NCI-H1930 (cell line): Measurements from ENCODE around the gene ANKRD33.

Experiments used
- DNase-seq, 2 experiments: peaks; one replicate each; lab custom pipeline; 2025; lab: John Stamatoyannopoulos, UW

Gene ANKRD33

DNA sequence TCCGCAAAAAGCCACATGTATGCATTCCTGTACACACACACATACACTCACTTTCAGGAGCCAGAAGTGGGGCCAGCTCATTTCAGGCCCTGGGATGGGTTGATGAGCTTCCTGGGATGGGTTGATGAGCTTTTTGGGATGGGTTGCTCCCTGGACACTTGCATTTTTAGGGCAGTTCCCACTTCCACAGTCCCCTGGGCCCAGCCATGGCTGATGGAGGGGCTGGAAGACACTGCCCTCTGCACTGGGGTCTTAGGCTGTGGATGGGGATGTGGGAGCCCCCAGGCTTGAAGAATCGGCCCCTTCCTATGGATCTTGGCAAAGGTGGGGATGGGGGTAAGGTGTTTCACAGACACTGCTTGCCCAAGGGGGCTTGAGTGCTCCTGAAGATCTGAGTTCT, 32.1 kb downstream of the ANKRD33 start:
- DNase-seq = no peak

DNA sequence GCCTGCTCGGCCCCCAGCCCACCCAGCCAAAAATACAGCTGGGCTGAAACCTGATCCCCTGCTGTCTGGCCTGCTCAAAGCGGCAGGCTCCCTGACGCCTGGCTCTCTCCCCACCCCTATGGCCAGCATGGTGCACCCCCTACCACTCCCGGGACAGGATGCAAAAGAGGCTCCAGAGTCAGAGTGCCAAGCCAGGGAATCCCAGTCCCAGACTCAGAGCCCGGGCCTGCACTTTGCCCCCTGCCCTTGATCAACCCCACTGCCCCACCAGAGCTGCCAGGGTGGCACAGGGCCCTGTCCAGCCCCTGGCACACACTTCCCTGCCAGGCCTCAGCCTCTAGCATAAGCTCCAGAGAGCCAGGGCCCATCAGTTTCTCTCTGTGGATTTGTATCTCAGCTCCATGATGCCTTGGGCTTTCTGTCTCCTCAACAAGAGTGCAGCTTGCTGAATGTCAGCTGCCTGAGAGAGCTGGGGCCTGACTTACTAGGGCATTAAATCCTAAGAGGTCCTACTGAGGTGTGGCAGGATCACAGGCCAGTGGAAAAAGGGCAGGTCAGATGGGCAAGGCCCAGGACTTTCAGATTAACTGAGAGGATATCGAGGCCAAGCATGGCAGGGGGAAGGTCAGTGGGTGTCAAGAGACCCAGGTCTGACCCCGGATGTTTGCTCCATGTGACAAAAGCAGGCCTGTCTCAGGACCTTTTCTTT, 33.3 kb downstream of the ANKRD33 start:
- DNase-seq = no peak

DNA sequence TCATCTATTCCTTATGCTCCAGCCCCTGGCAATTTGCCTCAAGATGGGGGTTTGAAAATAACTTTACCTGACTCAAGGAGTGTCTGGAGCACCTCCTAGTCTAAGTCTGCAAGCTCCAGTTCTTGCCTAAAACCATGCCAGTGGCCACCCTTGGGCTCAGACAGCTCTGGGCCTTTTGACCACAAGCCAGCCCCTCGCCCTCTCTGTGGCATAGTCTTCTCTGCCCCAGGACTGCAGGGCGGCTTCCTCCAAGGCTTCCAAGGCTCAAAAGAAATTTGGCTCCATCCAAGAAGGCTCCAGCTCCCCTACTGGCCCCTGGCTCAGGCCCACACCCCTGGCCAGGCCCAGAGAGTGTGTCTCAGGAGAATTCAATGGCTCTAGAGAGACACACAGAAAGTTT, 34.2 kb downstream of the ANKRD33 start:
- no peak for DNase-seq

DNA sequence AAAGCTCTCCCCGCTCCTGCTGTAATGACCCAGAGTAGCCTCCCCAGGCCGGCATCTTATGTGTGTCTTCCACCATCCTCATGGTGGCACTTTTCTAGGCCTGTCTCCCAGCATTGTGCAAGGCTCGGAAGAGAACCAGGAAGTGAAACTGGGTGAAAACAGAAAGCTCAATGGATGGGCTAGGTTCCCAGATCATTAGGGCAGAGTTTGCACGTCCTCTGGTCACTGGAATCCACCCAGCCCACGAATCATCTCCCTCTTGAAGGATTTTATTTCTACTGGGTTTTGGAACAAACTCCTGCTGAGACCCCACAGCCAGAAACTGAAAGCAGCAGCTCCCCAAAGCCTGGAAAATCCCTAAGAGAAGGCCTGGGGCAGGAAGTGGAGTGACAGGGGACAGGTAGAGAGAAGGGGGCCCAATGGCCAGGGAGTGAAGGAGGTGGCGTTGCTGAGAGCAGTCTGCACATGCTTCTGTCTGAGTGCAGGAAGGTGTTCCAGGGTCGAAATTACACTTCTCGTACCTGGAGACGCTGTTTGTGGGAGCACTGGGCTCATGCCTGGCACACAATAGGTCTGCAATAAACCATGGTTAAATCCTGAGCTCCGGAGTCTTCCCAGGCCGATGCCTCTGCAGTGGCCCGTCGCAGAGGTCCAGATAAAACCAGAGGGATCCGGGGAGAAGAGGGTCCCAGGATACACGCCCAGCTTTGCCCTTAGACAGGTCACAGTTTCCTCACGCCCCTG, 35.0 kb downstream of the ANKRD33 start:
- DNase-seq = no peak

DNA sequence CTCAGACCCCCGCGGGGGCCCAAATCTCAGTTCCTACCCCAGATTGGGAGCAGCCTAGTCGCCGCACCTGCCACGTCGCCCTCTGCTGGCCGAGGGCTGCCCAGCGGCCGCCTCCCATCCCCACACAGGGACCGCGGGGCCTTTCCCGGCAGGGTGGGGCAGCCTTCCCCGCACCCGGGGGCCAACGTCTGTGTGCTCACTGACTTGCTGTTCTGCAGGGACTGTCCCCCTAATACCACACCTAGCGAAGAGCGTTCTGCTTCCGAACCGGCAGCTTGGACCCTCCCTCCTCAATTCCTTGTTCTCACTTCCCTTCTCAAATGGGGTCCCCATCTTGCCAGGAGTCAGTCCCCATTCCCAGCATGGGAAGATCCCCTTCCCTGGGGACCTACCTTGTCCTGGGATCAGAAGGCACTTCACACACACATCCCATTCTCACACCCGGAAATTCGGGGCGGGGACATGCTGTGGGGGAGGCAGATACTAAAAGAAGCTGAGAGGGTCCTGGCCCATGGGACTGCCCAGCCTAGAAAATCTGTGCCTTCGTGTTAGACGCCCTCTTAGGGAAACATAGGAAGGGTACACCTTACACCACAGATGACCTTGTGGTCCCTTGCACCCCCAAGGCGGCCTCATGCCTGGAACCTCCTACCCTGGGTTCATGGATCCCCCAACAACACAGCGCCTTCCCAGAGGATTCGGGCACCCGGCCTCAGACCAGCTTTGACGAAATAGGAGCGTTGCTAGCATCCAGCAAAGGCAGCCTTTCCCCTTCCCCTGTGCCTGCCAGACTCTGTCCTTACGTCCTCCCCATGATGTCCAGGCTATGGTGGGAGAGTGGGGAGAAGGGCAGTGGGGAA, 35.8 kb downstream of the ANKRD33 start:
- peak; percentile 22 to 45 for DNase-seq

DNA sequence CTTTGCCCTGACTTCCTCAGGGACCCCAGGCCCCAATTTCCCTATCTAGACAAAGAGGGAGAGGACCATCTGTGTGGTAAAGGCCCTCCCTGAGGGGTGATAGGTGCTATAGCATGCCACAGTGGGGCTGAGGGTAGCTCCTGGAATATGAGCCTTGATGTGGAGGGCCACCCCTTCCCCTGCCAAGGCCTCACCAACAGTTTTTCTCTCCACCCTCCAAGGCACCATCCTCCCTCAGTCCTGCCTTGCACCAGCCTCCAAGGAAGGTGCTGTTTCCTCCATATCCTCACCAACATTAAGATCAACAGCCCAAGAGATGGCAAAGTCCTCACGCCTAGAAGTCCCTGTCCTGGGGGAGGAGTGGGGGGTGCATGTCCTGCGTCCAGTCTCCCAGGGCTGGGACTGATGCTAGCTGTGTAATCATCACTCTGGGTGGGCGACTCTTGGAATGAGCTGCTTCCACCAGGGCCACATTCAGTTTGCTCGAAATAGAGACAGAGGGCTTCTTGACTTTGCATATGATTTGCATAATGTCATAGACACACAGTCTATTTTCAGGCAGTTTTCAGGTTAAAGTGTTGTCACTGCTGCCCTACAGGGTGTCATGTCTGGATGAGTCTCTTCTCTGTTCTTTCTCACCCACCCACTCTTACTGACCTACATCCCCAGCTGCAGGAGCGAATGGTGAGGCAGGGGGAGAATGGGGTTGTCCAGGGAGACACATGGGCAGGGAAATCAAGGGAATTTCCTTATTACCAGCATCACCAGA, 36.8 kb downstream of the ANKRD33 start:
- DNase-seq = no peak

DNA sequence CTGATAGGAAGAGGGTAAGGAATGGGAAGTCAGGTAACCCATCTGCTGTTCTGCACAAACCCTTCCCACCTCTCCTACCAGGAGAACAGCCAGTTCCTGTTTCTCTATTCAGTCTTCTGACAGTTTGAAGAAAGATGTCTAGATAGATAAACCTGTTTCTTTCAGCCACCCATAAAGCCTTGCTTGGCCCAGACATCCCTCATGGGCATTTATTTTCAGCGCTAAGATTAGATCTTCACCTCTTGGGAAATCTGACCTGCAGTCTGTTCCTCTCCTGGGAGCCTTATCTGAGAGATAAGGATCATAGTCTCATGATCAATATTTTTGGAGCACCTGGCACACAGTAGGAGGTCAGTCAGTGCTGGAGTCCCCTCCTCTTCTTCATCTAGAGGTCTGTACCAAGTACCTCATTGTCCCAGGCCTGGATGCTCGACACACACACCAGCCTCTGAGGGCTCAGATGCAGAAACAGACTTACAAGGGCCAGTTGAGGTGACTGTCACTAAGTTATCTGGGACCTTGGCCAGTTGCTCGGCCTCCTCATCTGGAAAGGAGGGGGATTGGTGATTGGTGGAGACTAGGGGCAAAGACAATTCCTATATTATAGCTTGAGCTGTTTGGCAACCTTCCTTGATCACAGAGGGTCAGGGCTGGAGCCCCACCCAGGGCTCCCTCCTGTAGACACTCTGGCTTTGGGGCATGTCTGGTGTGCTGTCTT, 37.6 kb downstream of the ANKRD33 start:
- no peak for DNase-seq

DNA sequence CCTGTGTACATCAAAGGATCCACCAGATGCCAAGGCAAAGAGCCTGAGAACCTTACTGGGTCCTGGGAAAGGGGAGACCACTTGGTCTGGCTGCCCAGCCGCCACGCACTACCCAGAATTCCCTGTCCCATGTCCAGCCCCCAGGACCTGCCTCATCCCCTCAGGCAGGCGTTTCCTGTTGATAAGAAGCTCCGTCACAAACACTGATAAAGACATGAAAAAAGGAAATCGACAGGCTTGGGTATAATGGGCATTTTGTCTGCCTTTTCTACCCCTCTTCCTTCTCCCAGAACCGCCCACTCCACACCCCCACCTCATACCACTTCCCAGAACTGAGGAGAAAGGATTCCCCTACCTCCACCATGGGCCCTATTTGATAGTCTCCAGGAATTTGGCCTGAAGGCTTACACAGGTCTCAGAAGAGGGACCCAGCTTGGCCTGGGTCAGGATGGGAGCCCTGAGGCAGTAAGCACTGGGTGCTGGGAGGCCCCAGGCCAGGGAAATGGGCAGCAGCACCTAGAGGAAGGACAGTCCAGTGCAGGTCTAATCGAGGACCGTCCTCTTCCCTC, 38.2 kb downstream of the ANKRD33 start:
- no peak for DNase-seq

DNA sequence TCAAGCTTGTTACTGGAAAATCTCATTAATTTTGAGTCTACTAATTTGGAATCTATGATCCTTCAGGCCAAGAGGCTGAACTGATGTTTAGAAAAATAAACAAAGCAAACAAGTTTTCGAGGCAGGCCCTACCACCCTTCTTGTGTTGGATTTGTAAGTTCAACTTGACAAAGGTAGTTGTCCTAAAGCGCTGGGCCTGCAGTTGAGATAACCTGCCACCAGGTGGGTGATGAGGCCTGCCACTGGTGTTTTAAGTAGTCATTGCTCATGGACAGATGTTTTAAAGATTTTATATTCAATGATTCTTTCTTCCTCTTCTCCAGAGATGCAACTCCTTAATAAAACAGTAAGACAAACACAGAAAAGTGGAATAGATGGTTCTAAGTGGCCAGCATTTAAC, 38.8 kb downstream of the ANKRD33 start:
- no peak for DNase-seq

DNA sequence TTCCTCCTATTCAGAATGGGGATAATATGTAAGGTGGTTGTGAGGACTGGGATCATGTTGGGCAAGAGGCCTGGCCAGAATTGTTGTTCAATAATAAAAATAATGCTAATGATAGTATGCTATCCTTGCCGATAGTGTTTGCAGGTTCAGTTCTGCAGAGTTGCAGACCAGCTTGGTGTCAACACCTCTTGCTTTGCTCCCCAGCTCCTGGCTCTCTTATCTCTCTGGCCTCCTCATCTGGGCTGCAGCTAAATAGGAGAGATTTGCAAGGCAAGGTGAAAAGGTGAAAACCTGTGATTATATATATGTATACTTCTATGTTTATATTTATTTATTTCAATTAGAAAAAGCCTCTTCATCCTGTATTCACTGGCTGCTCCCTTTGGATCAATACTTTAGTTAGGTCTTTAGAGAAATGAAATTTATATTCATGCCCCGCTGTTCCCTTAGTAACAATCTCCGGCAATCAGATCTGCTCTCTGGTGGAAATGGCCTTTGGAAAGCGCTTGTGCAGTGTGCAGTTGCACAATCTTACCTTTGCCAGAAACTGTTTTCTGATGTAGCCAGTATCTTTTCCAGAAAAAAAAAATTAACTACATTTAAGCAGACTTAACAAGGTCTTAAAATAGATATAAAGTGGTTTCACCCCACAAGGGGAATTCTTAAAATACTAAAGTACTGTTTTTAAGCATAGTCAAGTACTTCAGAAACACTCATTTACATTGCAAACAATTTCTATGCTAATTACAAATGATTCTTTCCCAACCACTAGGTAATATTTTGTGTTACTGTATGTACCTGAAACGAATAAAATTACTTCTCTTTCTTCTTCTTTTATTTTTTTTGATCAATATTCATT, 44.5 kb downstream of the ANKRD33 start:
- DNase-seq = no peak

DNA sequence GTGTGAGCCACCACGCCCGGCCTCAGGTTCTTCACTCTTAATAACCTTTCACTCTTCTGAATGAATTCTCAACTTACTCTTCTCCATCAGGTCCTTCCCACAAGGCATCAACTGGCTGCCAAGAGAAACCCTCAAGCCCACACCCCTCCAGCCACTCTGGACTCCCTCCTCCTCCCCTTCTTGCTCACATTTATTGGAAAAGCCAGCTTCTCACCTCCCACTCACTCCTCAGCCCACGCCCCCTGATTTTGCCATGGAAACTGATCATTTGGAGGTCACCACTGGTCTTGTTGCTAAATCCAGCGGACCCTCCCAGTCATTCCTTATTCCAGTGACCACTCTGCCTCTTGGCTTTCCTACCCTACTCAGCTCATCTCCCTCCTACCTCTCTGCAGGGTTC, 46.2 kb downstream of the ANKRD33 start:
- DNase-seq = no peak

DNA sequence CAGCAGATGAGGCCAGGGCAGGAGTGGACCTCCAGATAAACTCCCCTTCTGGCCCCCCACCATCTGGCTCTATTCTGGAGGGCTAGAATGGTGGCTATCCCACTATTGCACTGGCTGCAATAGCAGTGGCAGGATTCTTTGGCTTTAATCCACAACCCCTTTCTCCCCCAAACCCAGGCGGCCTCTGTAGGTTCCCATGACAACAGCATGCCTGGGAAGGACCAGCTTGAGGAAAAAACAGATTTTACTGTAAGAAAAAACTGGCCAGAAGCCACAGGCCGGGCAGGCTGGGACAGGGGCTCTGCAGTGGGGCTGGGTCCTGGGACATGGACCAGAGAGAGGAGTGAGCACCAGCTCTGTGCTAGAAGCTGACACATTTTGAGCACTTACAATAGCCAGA, 50.0 kb downstream of the ANKRD33 start:
- DNase-seq = no peak

DNA sequence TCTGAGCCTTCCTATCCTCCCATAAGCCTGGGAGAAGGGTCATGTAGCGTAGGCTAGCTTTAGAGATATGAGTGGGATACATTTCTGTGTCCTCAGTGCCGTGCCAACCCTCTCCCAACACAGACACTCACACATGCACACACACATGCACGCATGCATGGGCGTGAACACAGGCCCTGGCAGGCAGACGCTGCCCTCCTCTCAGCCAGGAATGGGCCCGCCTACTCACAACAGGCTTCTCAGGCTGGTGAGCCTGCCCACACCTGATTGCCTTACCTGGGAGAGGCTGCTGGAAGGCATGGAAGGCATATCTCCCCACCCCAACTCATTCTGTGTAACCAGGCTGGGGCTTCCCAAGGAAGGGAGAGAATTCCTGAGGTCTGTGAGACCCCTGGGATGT, 50.8 kb downstream of the ANKRD33 start:
- no peak for DNase-seq

DNA sequence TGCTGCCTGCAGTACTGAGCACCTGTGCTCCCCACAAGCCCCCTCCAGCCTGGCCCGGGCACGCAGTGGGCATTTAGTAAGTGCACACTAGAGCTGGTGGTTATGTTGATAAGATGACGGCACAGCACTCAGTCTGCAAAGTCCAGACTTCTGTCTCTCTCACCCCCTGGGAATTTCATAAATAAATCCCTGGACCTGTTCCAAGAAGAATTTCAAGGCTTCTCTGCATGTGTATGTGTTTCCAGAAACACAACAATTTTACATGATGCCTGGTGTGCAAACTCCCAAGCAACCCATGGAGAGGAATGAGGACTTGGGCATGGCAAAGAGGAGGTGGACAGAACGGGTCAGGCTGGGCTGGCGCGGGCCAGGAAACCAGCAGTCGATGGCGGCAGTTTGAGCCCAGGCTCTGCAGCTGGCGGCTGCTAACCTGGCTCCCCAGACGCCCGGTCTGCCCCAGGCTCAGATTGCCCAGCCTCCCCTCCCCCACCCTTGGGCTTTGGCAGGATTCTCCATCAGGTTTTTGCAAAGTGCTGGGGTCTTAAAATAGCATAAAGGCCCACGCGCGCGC, 53.2 kb downstream of the ANKRD33 start:
- no peak for DNase-seq
